Activated CD4-positive, alpha-beta T cell treated with anti-CD3 and anti-CD28 coated beads, Interleukin-2, Interleukin-4, amounts not matched to agents 100 ng/mL and 50 ng/mL, durations not matched to agents 16 hours and 8 hours (primary cell): ENCODE measurements around the gene OOEP.
"Not testable (repeated sequence)": the region's sequence is repeated elsewhere in the genome, so short reads cannot be mapped to it uniquely, and the experiment has no call there.

Source experiments
- DNase-seq: peaks from one replicate; pipeline ENCODE4 v3.0.0-alpha.2; 2020; ENCODE audit warnings: low spot score

OOEP gene

GRCh38 chr6:73369563-73369962 lies at the start of gene OOEP:
Gene OOEP (minus strand): TSS chr6:73369897. CDS start chr6:73369792, 105 bp downstream.
- no peak for DNase-seq

GRCh38 chr6:73418081-73418741 lies 48.5 kb upstream of the OOEP start:
- no peak for DNase-seq

DNA sequence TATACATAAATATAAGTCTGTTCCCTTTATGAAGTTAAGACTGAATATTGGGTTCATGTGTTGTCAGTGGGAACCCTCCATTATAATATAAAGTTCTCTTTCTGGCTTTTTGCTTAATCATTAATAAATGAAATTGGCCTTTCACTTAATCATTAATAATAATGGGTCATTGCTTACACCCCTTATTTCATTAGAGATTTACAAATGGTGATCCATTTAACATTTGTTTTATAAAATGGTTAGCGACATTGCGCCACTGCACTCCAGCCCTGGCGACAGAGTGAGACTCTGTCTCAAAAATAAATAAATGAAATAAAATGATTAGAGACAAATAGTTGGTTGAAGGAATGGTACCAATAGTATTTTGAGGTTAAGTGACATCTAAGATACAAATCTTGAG lies 43.4 kb upstream of the OOEP start:
- no peak for DNase-seq

DNA sequence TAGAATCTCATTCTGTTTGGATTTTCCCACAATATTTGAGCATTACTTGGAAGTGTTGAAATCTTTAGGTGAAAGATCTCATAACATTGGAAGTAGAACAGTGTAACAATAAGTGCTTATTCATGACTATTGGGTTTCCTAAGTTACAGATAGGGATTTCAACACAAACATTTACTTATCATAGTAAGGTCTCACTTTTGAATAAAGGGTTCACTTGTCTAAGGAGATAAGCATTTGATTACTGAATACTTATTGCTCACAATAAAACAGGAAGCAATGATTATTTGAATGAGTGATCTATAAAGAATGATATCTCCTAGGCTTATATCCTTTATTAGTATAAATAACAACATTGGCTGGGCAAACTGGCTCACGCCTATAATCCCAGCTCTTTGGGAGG lies 39.7 kb upstream of the OOEP start:
- DNase-seq: no peak

GRCh38 chr6:73400656-73401055 lies 31.0 kb upstream of the OOEP start:
- no peak for DNase-seq

DNA sequence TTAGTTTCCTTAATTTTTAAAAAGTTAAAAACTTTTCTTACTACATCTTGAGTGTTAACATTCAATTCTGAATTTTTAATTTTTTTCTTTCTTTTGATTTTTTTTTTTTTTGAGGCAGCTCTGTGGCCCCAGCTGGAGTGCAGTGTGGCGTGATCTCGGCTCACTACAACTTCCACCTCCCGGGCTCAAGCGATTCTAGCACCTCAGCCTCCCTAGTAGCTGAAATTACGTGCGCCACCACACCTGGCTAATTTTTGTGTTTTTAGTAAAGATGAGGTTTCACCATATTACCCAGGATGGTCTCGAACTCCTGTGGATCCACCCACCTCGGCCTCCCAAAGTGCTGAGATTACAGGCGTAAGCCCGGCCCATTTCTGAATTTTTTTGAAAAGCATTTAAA lies 26.2 kb upstream of the OOEP start:
- no peak for DNase-seq

- peak; percentile 21 for DNase-seq
Measured at GRCh38 chr6:73394577-73395354, 25.1 kb upstream of the OOEP start, which contains the start of gene DDX43. Gene DDX43 (plus strand): TSS chr6:73394828. CDS start chr6:73394906, 78 bp downstream.

GRCh38 chr6:73393278-73393677 lies 23.6 kb upstream of the OOEP start:
- DNase-seq: no peak

- DNase-seq: not testable (repeated sequence)
Measured at GRCh38 chr6:73392188-73392587, 22.5 kb upstream of the OOEP start.

GRCh38 chr6:73391675-73392074 lies 22.0 kb upstream of the OOEP start:
- DNase-seq: peak; percentile 9

DNA sequence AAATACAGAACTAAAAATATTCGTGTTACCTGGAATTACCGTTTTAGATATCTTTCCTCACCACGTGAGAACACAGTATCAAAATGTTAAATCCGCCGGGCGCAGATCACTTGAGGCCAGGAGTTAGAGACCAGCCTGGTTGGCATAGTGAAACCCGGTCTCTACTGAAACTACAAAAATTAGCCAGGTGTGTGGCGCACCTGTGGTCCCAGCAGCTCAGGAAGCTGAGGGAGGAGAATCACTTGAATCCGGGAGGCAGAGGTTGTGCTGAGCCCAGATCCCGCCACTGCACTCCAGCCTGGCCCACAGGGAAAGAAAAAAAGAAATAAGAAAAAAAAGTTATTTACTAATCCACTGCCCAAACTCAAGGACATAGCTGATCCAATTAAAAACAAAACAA lies 20.2 kb upstream of the OOEP start:
- DNase-seq: no peak

- peak; percentile 69 for DNase-seq
Measured at GRCh38 chr6:73388800-73389512, 19.3 kb upstream of the OOEP start.

- DNase-seq: no peak
Measured at GRCh38 chr6:73388433-73388799, 18.7 kb upstream of the OOEP start.

DNA sequence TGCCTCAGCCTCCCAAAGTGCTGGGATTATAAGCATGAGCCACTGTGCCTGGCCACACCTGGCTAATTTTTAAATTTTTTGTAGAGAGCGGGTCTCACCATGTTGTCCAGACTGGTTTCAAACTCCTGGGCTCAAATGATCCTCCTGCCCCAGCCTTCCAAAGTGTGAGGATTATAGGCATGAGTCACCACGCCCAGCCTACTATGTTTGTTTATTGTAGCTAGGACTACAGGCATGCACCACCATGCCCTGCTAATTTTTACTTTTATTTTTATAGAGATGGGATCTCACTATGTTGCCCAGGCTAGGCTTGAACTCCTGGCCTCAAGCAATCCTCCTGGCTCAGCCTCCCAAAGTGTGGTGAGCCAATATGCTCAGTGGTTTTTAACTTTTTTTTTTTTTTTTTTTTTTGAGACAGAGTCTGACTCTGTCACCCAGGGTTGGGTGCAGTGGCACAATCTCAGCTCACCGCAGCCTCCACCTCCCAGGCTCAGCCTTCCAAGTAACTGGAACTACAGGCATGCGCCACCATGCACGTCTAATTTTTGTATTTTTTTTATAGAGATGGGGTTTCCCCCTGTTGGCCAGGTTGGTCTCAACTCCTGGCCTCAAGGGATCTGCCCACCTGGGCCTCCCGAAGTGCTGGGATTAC lies 12.9 kb upstream of the OOEP start:
- no peak for DNase-seq

- not testable (repeated sequence) for DNase-seq
Measured at GRCh38 chr6:73381531-73381930, 11.8 kb upstream of the OOEP start.

DNA sequence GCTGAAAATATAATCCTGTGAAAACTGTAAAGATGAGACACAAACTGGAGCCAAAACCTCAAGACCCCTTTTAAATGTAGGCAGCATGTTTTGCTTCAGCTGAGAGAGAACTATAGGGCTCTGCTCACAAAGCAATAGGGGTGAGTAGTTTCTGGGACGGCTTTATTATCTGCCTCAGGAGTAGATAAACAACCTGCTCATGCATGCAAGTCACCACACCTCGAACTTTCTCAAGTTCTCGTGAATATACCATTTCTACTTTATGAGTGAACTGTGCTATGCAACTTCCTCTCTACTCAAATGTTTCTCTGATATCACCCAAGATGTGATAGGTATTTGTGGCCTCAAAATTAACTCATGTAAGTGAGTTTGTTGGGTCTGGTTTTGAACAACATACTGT lies 7.5 kb upstream of the OOEP start:
- DNase-seq: no peak

DNA sequence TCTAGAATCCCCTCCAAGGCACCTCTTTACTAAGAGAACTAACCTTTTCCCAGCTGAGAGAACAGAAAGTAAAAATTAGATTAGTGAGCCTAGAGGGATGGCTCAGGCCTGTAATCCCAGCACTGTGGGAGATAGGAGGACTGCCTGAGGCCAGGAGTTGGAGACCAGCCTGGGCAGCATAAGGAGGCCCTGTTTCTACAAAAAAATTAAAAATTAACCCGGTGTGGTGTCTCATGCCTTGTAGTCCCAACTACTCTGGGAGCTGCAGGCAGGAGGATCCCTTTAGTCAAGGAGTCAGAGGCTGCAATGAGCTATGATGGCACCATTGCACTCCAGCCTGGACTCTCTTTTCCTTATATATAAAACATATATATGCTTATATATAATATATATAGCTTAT lies 5.5 kb upstream of the OOEP start:
- no peak for DNase-seq

DNA sequence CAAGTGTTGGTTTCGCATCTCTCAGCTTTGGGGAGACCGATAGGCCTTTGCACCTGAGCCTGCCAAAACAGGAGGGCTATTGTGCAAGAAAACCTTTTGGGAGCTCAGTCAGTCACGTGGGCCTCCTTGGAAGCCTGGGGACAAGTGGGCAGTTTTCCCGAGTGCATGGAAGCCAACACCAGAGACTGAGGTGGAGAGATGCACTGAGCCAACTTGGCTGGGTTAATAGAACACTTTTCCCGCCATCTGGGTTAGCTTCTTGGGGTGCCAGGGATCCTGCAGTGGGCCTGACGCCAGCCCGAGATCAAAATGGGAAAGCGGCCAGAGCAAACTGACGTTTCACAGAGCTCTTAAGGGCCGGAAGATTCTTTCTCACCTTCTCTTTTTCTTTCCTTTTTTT lies 2.8 kb upstream of the OOEP start:
- DNase-seq: no peak

DNA sequence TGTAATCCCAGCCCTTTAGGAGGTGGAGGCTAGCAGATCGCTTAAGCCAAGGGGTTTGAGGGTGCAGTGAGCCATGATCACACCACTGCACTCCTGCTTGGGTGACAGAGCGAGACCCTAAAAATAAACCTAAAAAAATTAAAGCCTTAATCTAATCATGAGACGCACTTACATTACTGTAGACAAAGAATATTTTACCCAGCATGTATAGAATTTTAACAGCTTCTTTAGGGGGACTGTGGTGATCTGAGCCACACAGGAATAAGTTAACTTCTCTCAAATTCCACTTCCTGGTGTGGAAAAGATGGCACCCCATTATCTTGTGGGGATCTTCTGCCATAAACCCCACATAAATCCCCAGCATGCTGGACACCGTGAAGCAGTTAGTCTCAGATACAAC lies 2.3 kb upstream of the OOEP start:
- DNase-seq: no peak

DNA sequence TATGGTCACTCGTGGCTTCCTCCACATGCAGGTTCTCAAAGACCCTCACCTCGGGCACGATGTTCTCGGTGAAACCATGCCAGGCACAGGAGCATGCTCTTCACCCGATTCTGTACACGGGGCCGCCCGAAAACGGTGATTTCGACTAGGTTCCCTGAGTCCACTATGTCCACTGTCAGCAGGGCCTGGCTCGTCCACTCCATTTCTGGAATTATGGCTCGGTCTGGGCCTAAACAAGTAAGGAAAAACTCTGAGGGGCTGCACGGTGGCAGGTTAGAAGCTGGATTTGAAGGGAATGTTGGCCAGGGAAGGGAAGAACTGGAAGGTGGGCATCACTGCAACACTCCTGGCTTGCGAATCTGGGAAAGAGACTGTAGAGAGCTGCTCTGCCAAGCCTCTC lies 540 bp downstream of the OOEP start:
- no peak for DNase-seq

GRCh38 chr6:73368675-73369074 lies 1.0 kb downstream of the OOEP start:
- no peak for DNase-seq

GRCh38 chr6:73367761-73368355 lies 1.8 kb downstream of the OOEP start:
- DNase-seq: no peak
